HepG2 (cell line): ENCODE results near the gene RHBDD3.

ENCODE experiments used
- CEBPB ChIP-seq: IDR thresholded peaks from 2 replicates; pipeline ENCODE4 v1.6.1; 2011; ENCODE audit warnings: low read depth, low read length, improper control_type of control experiment, borderline replicate concordance
- IKZF4 ChIP-seq: sonication (generic); formaldehyde crosslinking; IDR thresholded peaks from 2 replicates; pipeline ENCODE4 v1.5.1; 2020; ENCODE audit warnings: borderline replicate concordance, mild to moderate bottlenecking, low read depth, missing genetic modification reagents; ENCODE audit errors: not compliant biosample characterization
- NFE2 ChIP-seq: sonication (generic); formaldehyde crosslinking; IDR thresholded peaks from 2 replicates; pipeline ENCODE4 v1.4.0; 2020; ENCODE audit warnings: missing genetic modification reagents
- RELA ChIP-seq: sonication (generic); formaldehyde crosslinking; IDR thresholded peaks from 2 replicates; pipeline ENCODE4 v1.4.0; 2020; ENCODE audit warnings: missing genetic modification reagents
- TCF7 ChIP-seq: sonication (generic); IDR thresholded peaks from 2 replicates; pipeline ENCODE4 v1.6.1; 2016; ENCODE audit warnings: antibody characterized with exemption, low read depth
- ZNF34 ChIP-seq: sonication (generic); formaldehyde crosslinking; IDR thresholded peaks from 2 replicates; pipeline ENCODE4 v1.4.0; 2020; ENCODE audit warnings: mild to moderate bottlenecking, missing genetic modification reagents, borderline replicate concordance
- ZNF652 ChIP-seq: IDR thresholded peaks from 2 replicates; pipeline ENCODE4 v1.6.1; 2016; ENCODE audit warnings: low read depth, borderline replicate concordance
- ZNF749 ChIP-seq: sonication (generic); formaldehyde crosslinking; IDR thresholded peaks from 2 replicates; pipeline ENCODE4 v1.8.0; 2022; ENCODE audit warnings: mild to moderate bottlenecking, missing genetic modification reagents, moderate library complexity, borderline replicate concordance
- TF ChIP-seq, protein P1 (sequence below): sonication (generic); formaldehyde crosslinking; IDR thresholded peaks from 2 replicates; pipeline ENCODE4 v1.5.0; 2020; ENCODE audit warnings: mild to moderate bottlenecking, missing genetic modification reagents, moderate library complexity
- TF ChIP-seq, protein P2 (sequence below): IDR thresholded peaks from 2 replicates; pipeline ENCODE4 v1.6.1; 2016; ENCODE audit warnings: missing compliant biosample characterization, missing genetic modification reagents, borderline replicate concordance
- TF ChIP-seq, protein P3 (sequence below): sonication (generic); formaldehyde crosslinking; IDR thresholded peaks from 2 replicates; pipeline ENCODE4 v1.5.0; 2020; ENCODE audit warnings: missing genetic modification reagents, mild to moderate bottlenecking, borderline replicate concordance
- TF ChIP-seq, protein P4 (sequence below), 2 experiments: sonication (generic) in 1 of 2; formaldehyde crosslinking in 1 of 2; IDR thresholded peaks; 2 replicates each; pipeline versions ENCODE4 v1.4.0 to v1.6.1; 2018 to 2020; ENCODE audit warnings: missing genetic modification reagents in 2 of 2, borderline replicate concordance in 1 of 2, low read depth in 1 of 2, mild to moderate bottlenecking in 1 of 2, missing biosample characterization in 1 of 2
- TF ChIP-seq, protein P5 (sequence below): sonication (generic); formaldehyde crosslinking; IDR thresholded peaks from 2 replicates; pipeline ENCODE4 v1.5.1; 2020; ENCODE audit warnings: missing genetic modification reagents, mild to moderate bottlenecking, borderline replicate concordance
- TF ChIP-seq, protein P6 (sequence below): sonication (generic); formaldehyde crosslinking; IDR thresholded peaks from 2 replicates; pipeline ENCODE4 v1.4.0; 2020; ENCODE audit warnings: missing genetic modification reagents

DNA sequence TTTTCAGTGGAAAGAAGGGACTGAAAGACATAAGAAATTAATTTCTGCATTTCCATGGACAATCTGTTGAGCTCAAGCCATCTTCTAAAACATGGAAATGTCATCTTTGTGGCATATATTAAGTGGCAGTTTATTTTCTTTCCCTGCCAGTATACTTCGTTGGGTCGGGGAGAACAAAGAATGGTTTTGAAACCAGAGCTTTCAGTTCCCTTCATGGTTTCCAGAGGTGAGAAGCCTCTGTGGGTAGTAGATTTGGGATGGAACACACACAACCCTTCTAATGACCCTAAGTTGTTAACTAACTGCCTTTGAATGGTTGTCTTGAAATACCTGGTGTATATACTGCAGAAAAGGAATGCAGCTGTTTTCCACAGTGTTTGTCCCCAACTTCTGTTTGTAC is 21.1 kb upstream of the RHBDD3 start:
- TF ChIP-seq, protein P1, sequence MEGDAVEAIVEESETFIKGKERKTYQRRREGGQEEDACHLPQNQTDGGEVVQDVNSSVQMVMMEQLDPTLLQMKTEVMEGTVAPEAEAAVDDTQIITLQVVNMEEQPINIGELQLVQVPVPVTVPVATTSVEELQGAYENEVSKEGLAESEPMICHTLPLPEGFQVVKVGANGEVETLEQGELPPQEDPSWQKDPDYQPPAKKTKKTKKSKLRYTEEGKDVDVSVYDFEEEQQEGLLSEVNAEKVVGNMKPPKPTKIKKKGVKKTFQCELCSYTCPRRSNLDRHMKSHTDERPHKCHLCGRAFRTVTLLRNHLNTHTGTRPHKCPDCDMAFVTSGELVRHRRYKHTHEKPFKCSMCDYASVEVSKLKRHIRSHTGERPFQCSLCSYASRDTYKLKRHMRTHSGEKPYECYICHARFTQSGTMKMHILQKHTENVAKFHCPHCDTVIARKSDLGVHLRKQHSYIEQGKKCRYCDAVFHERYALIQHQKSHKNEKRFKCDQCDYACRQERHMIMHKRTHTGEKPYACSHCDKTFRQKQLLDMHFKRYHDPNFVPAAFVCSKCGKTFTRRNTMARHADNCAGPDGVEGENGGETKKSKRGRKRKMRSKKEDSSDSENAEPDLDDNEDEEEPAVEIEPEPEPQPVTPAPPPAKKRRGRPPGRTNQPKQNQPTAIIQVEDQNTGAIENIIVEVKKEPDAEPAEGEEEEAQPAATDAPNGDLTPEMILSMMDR = no peak
- TF ChIP-seq RELA (CRISPR knock-in tag) (no peak), ZNF652 (no peak), ZNF34 (CRISPR knock-in tag) (no peak), NFE2 (CRISPR knock-in tag) (no peak), IKZF4 (CRISPR knock-in tag) (no peak), CEBPB (no peak), ZNF749 (CRISPR knock-in tag) (no peak), TCF7 (no peak)
- TF ChIP-seq, protein P2, sequence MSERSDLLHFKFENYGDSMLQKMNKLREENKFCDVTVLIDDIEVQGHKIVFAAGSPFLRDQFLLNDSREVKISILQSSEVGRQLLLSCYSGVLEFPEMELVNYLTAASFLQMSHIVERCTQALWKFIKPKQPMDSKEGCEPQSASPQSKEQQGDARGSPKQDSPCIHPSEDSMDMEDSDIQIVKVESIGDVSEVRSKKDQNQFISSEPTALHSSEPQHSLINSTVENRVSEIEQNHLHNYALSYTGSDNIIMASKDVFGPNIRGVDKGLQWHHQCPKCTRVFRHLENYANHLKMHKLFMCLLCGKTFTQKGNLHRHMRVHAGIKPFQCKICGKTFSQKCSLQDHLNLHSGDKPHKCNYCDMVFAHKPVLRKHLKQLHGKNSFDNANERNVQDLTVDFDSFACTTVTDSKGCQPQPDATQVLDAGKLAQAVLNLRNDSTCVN (CRISPR knock-in tag) = no peak
- TF ChIP-seq, protein P3, sequence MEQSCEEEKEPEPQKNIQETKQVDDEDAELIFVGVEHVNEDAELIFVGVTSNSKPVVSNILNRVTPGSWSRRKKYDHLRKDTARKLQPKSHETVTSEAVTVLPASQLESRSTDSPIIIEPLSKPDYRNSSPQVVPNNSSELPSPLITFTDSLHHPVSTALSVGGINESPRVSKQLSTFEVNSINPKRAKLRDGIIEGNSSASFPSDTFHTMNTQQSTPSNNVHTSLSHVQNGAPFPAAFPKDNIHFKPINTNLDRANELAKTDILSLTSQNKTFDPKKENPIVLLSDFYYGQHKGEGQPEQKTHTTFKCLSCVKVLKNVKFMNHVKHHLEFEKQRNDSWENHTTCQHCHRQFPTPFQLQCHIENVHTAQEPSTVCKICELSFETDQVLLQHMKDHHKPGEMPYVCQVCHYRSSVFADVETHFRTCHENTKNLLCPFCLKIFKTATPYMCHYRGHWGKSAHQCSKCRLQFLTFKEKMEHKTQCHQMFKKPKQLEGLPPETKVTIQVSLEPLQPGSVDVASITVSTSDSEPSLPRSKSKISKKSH = no peak
- TF ChIP-seq, protein P4, sequence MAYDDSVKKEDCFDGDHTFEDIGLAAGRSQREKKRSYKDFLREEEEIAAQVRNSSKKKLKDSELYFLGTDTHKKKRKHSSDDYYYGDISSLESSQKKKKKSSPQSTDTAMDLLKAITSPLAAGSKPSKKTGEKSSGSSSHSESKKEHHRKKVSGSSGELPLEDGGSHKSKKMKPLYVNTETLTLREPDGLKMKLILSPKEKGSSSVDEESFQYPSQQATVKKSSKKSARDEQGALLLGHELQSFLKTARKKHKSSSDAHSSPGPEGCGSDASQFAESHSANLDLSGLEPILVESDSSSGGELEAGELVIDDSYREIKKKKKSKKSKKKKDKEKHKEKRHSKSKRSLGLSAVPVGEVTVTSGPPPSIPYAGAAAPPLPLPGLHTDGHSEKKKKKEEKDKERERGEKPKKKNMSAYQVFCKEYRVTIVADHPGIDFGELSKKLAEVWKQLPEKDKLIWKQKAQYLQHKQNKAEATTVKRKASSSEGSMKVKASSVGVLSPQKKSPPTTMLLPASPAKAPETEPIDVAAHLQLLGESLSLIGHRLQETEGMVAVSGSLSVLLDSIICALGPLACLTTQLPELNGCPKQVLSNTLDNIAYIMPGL (CRISPR knock-in tag; IDR thresholded peaks at IDR 0.05; ENCODE audit: borderline replicate concordance in 1 of 2, low read depth in 1 of 2) = no peak
- TF ChIP-seq, protein P5, sequence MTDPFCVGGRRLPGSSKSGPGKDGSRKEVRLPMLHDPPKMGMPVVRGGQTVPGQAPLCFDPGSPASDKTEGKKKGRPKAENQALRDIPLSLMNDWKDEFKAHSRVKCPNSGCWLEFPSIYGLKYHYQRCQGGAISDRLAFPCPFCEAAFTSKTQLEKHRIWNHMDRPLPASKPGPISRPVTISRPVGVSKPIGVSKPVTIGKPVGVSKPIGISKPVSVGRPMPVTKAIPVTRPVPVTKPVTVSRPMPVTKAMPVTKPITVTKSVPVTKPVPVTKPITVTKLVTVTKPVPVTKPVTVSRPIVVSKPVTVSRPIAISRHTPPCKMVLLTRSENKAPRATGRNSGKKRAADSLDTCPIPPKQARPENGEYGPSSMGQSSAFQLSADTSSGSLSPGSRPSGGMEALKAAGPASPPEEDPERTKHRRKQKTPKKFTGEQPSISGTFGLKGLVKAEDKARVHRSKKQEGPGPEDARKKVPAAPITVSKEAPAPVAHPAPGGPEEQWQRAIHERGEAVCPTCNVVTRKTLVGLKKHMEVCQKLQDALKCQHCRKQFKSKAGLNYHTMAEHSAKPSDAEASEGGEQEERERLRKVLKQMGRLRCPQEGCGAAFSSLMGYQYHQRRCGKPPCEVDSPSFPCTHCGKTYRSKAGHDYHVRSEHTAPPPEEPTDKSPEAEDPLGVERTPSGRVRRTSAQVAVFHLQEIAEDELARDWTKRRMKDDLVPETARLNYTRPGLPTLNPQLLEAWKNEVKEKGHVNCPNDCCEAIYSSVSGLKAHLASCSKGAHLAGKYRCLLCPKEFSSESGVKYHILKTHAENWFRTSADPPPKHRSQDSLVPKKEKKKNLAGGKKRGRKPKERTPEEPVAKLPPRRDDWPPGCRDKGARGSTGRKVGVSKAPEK (CRISPR knock-in tag) = no peak
- TF ChIP-seq, protein P6, sequence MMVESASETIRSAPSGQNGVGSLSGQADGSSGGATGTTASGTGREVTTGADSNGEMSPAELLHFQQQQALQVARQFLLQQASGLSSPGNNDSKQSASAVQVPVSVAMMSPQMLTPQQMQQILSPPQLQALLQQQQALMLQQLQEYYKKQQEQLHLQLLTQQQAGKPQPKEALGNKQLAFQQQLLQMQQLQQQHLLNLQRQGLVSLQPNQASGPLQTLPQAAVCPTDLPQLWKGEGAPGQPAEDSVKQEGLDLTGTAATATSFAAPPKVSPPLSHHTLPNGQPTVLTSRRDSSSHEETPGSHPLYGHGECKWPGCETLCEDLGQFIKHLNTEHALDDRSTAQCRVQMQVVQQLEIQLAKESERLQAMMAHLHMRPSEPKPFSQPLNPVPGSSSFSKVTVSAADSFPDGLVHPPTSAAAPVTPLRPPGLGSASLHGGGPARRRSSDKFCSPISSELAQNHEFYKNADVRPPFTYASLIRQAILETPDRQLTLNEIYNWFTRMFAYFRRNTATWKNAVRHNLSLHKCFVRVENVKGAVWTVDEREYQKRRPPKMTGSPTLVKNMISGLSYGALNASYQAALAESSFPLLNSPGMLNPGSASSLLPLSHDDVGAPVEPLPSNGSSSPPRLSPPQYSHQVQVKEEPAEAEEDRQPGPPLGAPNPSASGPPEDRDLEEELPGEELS = no peak
